NCI-H1417 treated with DMSO at 0.1 percent for 48 hours (cell line): ENCODE results near the gene IFNL3.
"Not testable (repeated sequence)": the region's sequence is repeated elsewhere in the genome, so short reads cannot be mapped to it uniquely, and the experiment has no call there.

Experiments used
- DNase-seq: peaks from one replicate; lab custom pipeline; 2025; lab: John Stamatoyannopoulos, UW

Gene IFNL3

DNA sequence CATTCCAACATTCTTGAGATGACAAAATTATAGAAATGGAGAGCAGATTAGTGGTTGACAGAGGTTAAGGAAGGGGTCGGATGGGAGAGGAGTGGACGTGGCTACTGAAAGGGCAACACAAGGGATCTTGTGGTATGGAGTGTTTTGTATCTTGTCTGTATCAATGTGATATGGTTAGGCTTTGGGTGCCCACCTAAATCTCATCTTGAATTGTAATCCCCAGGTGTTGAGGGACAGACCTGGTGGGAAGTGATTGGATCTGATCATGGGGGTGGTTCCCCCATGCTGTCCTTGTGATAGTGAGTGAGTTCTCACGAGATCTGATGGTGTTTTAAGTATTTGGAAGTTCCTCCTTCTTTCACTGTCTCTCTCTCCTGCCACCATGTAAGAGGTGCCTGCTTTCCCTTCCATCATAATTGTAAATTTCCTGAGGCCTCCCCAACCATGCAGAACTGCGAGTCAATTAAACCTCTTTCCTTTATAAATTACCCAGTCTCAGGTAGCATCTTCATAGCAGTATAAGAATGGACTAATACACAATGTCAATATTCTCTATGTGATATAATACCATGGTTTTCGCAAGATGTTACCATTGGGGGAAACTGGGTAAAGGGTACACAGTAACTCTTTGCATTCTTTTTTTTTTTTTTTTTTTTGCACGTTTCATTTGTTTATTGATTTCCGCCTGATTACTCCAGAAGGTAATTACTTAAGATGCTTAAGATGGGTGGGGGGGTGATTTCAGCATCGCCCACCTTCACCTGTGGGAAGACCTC lies 8.8 kb upstream of the IFNL3 start:
- no peak for DNase-seq

DNA sequence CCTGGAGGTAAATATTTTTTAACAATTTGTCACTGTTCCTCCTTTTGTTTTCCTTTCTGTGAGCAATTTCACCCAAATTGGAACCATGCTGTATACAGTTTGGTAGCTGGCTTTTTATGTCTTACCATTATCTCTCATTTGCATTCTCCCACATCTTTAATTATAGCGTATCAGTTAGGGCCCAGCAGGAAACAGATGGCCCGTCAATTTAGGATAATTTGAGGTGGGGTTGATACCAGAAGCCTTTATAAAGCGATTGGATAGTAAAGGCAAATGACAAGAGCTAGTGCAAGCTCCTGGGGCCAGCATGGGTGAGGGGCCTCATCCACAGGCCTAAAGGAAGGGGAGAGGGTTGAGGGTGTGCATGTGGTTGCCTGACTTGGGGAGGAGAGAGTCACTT lies 7.7 kb upstream of the IFNL3 start:
- no peak for DNase-seq

DNA sequence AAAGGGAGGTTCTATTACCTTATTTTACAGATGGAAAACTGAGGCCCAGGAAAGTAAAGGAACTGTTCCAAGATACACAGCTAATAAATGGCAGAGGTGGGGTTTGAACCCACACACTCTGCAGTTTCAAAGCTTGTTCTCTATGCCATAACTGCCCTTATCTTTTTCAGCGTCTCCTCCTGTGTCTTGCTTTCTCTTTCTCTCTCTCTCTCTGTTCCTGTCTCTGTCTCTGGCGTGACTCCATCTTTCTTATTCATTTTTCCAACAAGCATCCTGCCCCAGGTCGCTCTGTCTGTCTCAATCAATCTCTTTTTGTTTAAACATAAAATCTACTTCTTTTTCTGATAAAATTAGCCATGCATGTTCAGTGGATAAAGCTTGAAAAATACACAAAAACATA lies 7.0 kb upstream of the IFNL3 start:
- DNase-seq, result no peak

GRCh38 chr19:39251081-39251480 lies 6.3 kb upstream of the IFNL3 start:
- no peak for DNase-seq

DNA sequence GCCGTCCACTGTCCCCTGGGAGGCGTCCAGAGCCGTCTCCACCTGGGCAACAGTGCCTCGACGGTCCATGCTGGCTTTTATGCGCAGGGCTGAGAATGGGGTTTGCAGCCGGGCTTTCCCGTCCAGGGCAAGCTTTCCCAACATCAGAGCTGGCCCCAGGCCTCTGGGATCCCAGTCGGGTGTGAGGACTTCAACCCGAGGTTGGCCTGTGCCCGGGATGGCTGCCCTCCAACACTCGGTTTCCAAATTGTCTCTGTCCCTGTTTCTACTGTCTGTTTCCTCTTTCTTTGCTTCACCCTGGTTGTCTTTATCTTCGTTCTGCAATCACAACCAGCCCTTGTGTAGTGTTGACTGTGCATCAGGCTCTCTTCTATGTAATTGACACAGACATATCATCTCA lies 4.0 kb upstream of the IFNL3 start, which contains the start of gene IFNL4:
Gene IFNL4, minus strand, starts transcription at position 51 of the 400 bp plus-strand sequence.
- no peak for DNase-seq

DNA sequence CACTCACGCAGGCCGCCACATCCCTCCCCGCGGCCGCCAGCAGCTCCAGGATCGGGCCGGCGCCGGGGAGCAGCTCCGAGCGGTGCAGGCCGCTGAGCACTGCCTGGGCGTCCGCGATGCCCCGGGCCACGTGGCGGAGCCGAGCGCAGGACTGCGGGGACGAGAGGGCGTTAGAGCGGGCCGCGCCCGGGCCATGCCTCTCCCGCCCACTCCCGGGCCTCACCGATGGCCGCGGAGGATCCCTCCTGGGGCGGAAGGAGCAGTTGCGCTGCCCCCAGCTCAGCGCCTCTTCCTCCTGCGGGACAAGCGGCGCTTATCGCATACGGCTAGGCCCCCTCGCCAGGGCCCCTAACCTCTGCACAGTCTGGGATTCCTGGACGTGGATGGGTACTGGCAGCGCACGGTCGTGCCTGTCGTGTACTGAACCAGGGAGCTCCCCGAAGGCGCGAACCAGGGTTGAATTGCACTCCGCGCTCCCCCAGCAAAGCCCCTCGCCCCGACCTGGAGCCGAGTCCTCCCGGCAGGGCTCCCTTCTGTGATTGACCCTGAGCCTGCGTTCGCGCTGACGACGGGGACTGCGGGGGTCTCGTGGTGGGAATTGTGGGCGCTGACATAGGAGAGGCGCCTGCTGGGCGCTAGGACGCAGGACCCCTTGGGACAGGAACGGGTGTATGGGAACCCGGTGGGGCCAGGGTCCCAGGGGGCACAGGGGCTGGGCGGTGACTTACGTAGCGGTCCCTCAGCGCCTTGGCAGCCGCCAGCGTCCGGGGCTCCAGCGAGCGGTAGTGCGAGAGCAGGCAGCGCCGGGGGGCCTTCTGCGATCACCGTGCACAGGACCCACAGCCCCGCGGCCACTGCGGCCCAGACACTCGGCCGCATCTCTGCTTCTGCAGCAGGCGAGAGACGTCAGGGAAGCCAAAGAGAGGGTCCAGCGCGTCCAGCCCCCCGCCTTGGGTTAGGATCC lies 3.2 kb upstream of the IFNL3 start:
- no peak for DNase-seq

GRCh38 chr19:39246951-39247669 lies 2.3 kb upstream of the IFNL3 start:
- no peak for DNase-seq

DNA sequence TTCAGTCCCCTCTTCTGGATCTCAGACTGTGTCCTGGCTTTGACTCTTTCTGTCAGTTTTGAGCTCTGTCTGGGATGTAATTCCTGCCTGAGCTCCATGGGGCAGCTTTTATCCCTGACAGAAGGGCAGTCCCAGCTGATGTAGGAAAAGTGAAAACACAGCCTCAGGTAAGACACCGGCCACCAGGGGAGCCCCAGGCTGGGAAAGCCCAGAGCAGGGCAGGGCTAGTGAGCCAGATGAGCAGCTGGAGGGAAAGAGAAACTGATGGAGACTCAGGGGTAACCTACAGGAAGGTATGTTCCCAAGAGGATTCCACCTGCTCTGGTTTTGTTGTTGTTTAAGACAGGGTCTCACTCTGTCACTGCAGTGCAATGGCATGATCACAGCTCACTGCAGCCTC lies 360 bp upstream of the IFNL3 start:
- not testable (repeated sequence) for DNase-seq

DNA sequence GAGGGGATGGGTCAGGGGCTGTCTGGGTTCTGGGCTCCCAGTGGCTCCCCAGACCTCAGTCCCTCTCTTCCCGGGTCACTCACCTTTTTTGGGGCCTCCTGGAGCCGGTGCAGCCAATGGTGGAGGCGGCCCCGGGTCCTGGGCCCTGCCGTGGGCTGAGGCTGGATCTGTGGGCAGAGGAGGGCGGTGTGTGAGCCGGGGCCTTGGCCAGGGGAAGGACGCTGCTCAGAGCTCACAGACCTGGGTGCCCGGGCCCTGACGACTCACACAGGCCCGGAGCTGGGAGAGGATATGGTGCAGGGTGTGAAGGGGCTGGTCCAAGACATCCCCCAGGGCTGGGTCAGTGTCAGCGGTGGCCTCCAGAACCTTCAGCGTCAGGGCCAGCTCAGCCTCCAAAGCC lies 1.1 kb downstream of the IFNL3 start:
- not testable (repeated sequence) for DNase-seq

- DNase-seq, result no peak
Measured at GRCh38 chr19:39240421-39240820, 4.4 kb downstream of the IFNL3 start.

- no peak for DNase-seq
Measured at GRCh38 chr19:39238944-39239343, 5.9 kb downstream of the IFNL3 start.

DNA sequence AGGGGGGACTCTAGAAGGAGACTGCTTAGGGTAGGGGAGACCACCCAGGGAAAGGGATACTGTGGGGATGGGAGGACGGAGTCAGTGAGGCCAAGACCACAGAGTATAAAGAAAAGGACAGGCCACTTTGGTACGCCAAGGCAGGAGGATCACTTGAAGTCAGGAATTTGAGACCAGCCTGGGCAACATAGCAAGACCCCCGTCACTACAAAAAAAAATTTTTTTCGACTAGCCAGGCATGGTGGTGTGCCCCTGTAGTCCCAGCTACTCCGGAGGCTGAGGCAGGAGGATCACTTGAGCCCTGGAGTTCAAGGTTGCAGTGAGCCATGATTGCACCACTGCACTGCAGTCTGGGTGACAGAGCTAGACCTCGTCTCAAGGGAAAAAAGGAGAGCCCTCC lies 6.6 kb downstream of the IFNL3 start:
- DNase-seq, result no peak

DNA sequence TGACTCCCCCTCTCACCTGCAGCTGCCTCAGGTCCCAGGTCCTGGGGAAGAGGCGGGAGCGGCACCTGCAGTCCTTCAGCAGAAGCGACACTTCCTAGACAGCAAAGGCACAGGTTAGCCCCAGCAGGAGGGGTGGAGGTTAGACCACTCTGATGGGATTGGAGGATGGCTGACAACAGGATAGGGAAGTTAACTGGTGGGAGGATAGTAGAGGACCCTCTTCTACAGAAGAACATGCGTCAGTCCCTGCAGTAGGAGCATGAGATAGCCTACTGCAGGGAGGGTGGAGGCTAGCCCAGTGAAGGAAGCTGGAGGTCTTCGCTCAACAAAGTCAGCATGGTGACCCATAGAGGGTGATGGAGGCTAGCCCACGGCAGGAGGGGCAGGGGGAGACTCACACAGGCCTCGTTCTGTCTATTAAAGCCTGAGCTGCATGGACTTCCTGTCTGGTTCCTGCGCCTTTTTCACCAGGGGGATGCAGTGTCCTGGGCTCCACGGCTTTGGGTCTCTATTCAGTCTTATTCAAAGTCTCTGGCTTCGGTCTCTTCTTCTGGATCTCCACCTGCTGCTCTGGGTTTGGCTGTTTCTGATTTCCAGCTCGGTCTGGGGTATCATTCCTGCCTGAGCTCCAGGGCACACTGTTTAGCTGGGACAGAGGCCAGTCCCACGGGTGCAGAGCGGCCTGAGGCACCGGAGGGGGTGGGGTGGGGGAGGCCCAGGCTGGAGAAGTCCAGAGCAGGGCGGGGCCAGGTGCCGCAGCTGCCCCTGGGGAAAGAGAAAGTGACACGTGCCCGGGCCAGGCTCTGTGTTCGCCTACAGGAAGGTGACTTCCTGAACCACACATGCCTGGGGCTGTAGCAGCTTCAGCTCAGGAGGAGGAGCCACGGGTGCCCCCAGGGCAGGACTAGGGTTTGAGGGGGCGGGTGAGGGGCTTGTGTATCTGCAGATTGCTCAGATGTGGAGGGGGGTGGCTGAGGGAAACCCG lies 7.3 kb downstream of the IFNL3 start:
- DNase-seq, result no peak

- no peak for DNase-seq
Measured at GRCh38 chr19:39236527-39236926, 8.3 kb downstream of the IFNL3 start.

DNA sequence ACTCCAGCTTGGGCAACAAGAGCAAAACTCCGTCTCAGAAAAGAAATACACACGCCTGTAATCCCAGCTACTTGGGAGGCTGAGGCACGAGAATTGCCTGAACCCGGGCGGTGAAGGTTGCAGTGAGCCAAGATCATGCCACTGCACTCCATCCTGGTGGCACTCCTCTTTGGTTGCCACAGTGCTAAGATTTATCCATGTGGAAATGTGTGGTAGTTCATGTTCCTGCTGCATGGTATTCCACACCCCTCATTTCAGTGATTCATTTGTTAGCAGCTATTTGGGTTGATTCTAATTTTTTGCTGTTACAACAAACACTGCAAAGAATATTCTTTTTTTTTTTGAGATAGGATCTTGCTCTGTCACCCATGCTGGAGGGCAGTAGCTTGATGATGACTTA lies 12.1 kb downstream of the IFNL3 start:
- no peak for DNase-seq

GRCh38 chr19:39230096-39230764 lies 14.6 kb downstream of the IFNL3 start:
- DNase-seq, result no peak

GRCh38 chr19:39224910-39225309 lies 19.9 kb downstream of the IFNL3 start:
- DNase-seq, result no peak

DNA sequence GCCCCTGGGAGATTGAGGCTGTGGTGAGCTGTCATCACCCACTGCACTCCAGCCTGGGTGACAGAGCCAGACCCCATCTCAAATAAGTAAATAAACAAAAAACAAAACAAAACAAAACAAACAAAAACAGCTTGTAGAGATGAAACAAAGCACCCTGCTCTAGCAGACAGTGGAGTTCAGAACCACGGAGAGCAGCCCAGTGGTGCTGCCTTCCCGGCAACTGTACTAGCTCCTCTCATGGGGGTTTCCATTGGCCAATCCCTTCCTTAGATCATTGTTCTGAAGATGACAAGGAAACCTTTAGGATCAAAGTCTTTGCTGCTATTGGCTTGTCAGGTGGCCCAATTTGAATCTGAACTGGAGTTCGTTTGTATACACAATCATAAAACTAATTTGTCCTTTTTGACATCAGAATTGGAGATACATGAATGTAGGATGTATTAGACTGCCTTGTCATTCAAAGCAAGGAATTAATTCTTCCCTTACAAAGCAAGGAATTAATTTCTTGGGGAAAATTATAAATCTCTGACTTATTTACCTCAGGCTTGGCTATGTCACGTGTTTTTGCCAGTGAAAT lies 21.0 kb downstream of the IFNL3 start:
- DNase-seq, result no peak

DNA sequence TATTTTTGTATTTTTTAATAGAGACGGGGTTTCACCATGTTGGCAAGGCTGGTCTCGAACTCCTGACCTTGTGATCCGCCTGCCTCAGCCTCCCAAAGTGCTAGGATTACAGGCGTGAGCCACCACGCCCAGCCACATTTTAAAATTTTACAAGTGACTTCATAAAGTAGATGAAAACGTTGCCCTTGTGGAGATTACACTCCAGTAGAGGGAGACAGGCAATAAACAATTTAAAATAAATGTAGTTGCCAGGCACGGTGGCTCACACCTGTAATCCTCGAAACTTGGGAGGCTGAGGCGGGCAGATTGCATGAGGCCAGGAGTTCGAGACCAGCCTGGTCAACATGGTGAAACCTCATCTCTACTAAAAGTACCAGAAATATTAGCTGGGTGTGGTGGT lies 25.7 kb downstream of the IFNL3 start:
- not testable (repeated sequence) for DNase-seq
